GM12875 (cell line): ENCODE data around the gene SORCS2.

Experiments
- H3K4me3 ChIP-seq: one replicate; pipeline ENCODE4 v1.5.1; 2011; ENCODE audit warnings: low read depth, low read length, control low read depth
- TF ChIP-seq, protein P1 (sequence below): IDR thresholded peaks from 2 replicates; pipeline ENCODE4 v1.5.1; 2011; ENCODE audit warnings: low read depth, mild to moderate bottlenecking, control low read depth, inconsistent platforms, low read length, moderate library complexity, borderline replicate concordance; ENCODE audit not compliant: insufficient read depth

The SORCS2 gene

GRCh38 chr4:7356667-7357310 is 164.5 kb downstream of the SORCS2 start:
- TF ChIP-seq, protein P1, sequence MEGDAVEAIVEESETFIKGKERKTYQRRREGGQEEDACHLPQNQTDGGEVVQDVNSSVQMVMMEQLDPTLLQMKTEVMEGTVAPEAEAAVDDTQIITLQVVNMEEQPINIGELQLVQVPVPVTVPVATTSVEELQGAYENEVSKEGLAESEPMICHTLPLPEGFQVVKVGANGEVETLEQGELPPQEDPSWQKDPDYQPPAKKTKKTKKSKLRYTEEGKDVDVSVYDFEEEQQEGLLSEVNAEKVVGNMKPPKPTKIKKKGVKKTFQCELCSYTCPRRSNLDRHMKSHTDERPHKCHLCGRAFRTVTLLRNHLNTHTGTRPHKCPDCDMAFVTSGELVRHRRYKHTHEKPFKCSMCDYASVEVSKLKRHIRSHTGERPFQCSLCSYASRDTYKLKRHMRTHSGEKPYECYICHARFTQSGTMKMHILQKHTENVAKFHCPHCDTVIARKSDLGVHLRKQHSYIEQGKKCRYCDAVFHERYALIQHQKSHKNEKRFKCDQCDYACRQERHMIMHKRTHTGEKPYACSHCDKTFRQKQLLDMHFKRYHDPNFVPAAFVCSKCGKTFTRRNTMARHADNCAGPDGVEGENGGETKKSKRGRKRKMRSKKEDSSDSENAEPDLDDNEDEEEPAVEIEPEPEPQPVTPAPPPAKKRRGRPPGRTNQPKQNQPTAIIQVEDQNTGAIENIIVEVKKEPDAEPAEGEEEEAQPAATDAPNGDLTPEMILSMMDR = no peak
- no peak overlapping the region for H3K4me3 ChIP-seq

- TF ChIP-seq, protein P1 = no peak
- no peak overlapping the region for H3K4me3 ChIP-seq
Observed at GRCh38 chr4:7357323-7357722, 165.0 kb downstream of the SORCS2 start.

DNA sequence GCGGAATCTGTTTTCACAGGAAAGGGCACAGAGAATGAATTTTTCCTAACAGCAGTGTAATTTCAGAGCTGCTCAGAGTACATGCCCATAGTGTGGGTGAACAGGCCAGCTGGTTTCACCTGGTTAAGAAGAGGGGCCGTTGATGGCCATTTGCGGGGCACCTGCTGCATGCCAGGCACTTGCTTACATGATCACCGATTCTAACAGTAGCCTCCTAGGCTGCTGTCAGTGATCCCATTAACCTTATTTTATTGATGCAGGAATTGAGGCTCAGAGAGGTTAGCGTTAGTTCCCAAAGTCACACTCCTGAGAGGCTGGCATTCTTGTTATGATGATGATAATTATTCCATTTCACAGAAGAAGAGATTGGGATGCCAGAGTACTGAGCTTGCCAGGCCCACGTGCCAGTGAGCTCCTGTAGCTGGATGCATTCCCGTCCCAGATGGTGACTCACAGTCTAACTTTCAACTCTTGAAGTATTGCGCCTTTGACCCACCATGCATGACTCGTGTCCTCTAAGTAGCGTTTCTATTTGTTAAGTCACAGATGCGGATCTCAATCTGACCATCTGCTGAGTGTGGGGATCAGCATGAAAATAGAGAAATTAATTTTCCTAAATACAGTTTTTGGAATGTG is 165.9 kb downstream of the SORCS2 start:
- no peak overlapping the region for H3K4me3 ChIP-seq
- TF ChIP-seq, protein P1 = no peak

DNA sequence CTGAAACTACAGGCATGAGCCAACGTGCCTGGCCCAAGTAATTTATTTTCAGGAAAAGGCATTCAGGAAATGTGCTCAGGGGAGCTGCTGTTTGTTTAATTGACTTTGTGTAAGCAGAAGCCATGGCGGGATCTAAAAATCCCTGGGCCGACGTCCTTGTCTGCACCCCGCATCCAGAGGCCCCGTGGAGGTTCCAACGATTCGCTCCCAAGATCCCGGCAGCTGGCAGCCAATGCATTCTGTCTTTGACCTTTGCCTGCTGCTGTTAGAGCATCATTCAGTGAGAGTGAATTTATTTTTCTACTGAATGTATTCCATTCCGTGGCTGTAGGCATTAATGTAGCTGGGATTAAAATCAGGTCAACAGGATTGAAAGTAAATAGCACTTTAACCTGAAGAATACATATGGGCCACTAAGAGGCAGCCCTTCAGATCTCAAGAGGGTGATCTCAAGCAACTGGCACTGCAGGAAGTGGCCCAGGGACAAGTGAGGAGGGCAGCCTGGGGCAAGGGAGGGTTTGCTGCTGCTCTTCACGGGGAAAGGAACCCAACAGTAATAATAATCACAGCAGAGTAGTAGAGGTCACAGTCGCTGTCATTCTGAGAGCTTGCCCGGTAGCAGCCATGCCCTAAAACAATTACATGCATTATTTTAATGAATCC is 167.2 kb downstream of the SORCS2 start:
- TF ChIP-seq, protein P1 = no peak
- H3K4me3 ChIP-seq = no peak overlapping the region

DNA sequence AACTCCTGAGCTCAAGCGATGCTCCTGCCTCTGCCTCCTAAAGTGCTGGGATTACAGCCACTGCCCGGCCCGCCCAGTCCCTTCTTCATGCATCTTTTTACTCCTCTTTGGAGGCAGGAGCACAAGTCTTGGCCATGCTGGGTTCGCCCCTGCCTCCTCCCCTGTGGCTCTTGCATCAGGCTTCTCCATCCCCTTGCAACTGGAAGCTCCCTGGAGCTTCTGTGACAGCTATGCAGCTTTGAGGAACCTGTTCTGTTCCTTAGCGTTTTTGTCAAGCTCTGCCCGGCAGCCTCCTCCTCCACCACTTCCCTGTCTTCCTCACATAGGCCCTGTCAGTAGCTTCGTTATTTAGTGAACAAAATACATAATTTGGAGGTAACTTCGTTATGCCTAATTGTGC is 168.5 kb downstream of the SORCS2 start:
- TF ChIP-seq, protein P1 = no peak
- no peak overlapping the region for H3K4me3 ChIP-seq

DNA sequence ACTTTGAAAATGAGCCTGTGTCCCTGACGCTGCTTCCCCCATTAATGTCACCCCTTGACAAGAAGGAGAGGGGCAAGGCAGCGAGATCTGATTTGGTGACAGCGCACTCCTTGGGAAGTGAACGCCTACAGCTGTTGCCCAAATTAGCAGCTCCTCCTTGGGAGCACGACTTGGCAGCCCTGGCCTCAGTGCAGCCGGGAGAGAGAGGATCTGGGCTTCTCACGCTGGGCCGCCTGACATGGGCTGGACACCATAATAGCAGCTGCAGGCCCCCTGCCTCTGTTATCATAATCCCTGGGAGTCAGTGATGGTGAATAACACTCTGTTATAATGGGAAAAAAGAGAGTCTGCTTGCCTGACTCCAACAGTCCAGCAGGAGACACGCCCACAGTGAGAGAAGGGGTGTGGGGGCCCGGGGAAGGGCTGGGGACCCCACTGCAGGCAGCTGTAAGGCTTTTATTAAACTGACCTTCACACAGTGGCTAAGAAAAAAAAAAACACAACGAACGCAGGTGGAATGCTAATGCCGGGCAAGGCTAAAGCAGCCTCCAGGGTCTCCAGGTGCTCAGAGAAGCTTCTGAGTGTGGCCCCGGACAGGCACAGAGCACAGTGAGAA is 169.1 kb downstream of the SORCS2 start:
- H3K4me3 ChIP-seq = no peak overlapping the region
- TF ChIP-seq, protein P1 = no peak
